GM10266 (cell line): ENCODE results near the gene BTN3A1.

Source experiments
- DNase-seq: peaks from one replicate; pipeline ENCODE4 v3.0.0; 2012; ENCODE audit errors: extremely low spot score
- CTCF ChIP-seq: IDR thresholded peaks from 2 replicates; pipeline ENCODE4 v1.5.1; 2012; ENCODE audit warnings: mild to moderate bottlenecking, low read depth; ENCODE audit not compliant: control insufficient read depth, insufficient read depth; ENCODE audit errors: missing control alignments

Gene BTN3A1

GRCh38 chr6:26401389-26401986 lies 587 bp upstream of the BTN3A1 start:
- TF ChIP-seq CTCF: no peak
- DNase-seq: no peak

DNA sequence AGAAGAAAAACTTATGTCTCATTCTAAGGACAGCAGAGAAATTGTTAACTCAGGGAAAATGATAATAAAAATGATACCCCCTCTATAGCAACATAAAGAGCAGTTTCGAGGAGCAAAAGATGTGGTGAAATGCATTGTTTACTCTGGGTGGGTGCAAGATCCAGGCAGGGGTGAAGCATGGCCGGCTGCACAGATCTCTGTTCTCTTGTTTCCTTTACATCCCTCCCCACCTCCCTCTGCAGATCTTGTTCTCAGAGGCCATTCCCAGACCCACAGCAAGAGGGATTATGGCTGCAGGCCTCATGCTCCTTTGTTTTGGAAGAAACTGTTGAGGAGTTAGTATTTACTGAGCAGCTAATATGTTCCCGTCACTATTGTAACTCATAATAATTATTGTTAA lies 1.8 kb downstream of the BTN3A1 start:
- no peak for TF ChIP-seq CTCF

GRCh38 chr6:26404546-26404945 lies 2.5 kb downstream of the BTN3A1 start:
- TF ChIP-seq CTCF: no peak
- no peak for DNase-seq

More for the DNA sequence above, 1.8 kb downstream of the BTN3A1 start:
- DNase-seq: no peak

DNA sequence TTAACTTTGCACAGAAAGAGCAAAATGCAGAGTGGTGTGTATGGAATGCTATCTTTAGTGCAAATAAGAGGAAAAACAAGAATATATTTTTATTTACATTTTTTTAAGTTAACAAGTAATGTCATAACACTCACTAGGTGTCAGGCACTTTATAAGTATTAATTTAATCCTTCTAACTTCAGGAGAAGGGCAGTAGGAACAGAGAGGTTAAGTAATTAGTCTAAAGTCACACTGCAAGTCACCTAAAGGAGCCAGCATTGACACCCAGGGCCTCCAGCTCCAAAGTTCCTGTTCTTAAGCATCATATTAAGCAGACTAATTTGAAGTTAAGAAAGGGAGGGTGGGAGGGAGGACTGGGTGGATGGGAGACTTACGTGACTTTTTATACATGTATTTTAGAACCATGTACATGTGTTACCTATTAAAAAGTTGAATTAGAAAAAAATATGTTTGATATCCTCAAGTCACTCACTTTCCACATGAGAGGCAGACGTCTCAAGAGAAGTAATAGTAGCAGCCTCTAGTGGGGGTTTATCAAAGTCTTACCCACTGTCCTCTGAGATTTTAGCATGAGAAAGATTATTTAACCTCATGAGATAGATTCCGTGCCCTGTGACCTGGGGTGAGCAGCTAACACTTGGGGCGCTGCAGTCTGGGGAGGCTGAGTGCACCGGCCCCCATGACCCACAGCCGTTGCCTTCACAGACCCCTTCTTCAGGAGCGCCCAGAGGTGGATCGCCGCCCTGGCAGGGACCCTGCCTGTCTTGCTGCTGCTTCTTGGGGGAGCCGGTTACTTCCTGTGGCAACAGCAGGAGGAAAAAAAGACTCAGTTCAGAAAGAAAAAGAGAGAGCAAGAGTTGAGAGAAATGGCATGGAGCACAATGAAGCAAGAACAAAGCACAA lies 7.0 kb downstream of the BTN3A1 start:
- no peak for TF ChIP-seq CTCF
- DNase-seq: no peak

DNA sequence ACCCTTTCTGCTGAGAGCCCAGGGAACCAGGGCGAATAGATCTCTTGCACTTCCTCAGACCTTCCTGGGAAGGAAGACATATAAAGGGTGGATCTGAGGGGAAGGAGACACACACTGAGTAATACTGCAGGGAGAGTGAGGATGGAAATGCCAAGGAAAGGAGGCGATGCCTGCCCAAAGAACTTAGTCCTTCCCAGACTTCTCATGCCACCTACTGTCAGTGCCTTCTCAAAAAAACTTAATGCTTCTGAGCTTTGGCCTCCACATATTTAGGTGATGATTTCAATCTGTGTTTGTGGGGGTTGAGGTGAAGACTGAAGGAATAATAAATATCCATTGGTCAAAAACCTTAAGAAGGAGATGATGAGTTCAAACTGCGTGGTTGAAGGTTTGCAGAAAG lies 9.7 kb downstream of the BTN3A1 start:
- DNase-seq: no peak
- no peak for TF ChIP-seq CTCF

- no peak for DNase-seq
- no peak for TF ChIP-seq CTCF
Measured at GRCh38 chr6:26412228-26412627, 10.2 kb downstream of the BTN3A1 start.

GRCh38 chr6:26412954-26413353 lies 10.9 kb downstream of the BTN3A1 start:
- TF ChIP-seq CTCF: no peak
- no peak for DNase-seq
